ENCODE data around the gene IFRD1. TPM values are rescaled to one million over a fixed set of nuclear protein-coding genes. Genes with fewer than 3 reads are reported as not detected.

Gene IFRD1
- total RNA-seq, 6 experiments from 2014 or later: 19.0 to 34.7 (median 28.2) TPM

DNA sequence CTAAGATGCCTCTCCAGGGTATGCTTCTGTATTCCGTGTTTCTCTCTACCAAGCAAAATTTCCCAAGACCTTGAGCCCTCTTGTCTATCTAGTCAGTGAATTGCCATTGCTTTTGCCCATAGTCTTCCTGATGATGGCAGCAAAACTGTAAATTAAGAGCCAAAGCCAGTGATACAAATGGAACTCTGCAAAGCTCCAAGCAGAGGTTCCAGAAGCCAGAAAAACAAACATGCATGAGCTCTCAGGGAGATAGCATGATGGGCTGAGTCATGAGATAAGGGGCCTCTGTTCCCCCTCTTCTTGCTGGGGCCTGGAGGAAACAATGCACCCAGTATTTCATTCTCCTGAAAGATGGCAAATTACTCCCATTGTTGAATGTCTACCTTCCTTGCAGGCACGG, 55.2 kb downstream of the IFRD1 start:
- no peak for DNase-seq
- no peaks in the 10 kb centered on the region for H3K4me1 ChIP-seq
- TF ChIP-seq, protein P1, sequence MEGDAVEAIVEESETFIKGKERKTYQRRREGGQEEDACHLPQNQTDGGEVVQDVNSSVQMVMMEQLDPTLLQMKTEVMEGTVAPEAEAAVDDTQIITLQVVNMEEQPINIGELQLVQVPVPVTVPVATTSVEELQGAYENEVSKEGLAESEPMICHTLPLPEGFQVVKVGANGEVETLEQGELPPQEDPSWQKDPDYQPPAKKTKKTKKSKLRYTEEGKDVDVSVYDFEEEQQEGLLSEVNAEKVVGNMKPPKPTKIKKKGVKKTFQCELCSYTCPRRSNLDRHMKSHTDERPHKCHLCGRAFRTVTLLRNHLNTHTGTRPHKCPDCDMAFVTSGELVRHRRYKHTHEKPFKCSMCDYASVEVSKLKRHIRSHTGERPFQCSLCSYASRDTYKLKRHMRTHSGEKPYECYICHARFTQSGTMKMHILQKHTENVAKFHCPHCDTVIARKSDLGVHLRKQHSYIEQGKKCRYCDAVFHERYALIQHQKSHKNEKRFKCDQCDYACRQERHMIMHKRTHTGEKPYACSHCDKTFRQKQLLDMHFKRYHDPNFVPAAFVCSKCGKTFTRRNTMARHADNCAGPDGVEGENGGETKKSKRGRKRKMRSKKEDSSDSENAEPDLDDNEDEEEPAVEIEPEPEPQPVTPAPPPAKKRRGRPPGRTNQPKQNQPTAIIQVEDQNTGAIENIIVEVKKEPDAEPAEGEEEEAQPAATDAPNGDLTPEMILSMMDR (IDR thresholded peaks at IDR 0.05): no peak
- H3K27ac ChIP-seq: no peak overlapping the region
- no peaks in the 10 kb centered on the region for H3K9me3 ChIP-seq
- no peaks in the 10 kb centered on the region for H3K36me3 ChIP-seq
- ATAC-seq: no peak
- H3K27me3 ChIP-seq: no peaks in the 10 kb centered on the region
- intact Hi-C loops (cut with DNase I): no loop called here
- 90% methylated on average over 1 of the region's 2 CpGs for WGBS (ENCODE audit: insufficient coverage, low coverage, low lambda C conversion rate, missing lambda C conversion rate)
- H3K4me3 ChIP-seq: no peak overlapping the region

- Histone ChIP-seq H3K27me3 (no peaks in the 10 kb centered on the region), H3K4me1 (no peaks in the 10 kb centered on the region), H3K36me3 (no peaks in the 10 kb centered on the region), H3K4me3 (no peak overlapping the region), H3K9me3 (no peaks in the 10 kb centered on the region), H3K27ac (no peak overlapping the region)
- ATAC-seq: no peak
- DNase-seq: no peak
- 50% methylated on average over 1 of the region's 1 CpG for WGBS (ENCODE audit: insufficient coverage, low coverage, low lambda C conversion rate, missing lambda C conversion rate)
- TF ChIP-seq POLR2A (IDR thresholded peaks at IDR 0.05): no peak
- TF ChIP-seq, protein P1 (IDR thresholded peaks at IDR 0.05): no peak
- intact Hi-C loops (cut with DNase I): no loop called here
Measured at GRCh38 chr7:112508404-112508803, 58.1 kb downstream of the IFRD1 start.

GRCh38 chr7:112509402-112509801, 59.1 kb downstream of the IFRD1 start:
- H3K4me3 ChIP-seq: no peak overlapping the region
- intact Hi-C loops (cut with DNase I): no loop called here
- no peak for DNase-seq

GRCh38 chr7:112510001-112510742, 59.9 kb downstream of the IFRD1 start:
- DNase-seq (no peak), ATAC-seq (peak in 1 of 4 donors; percentile 11)
- WGBS (ENCODE audit: insufficient coverage, low coverage, low lambda C conversion rate, missing lambda C conversion rate): 59% methylated on average over 5 of the region's 5 CpGs
- TF ChIP-seq, protein P1 (IDR thresholded peaks at IDR 0.05): no peak
- TF ChIP-seq POLR2A (IDR thresholded peaks at IDR 0.05): no peak
- no peak overlapping the region for H3K27ac ChIP-seq
- H3K9me3 ChIP-seq: no peaks in the 10 kb centered on the region
- intact Hi-C loops (cut with DNase I): no loop called here
- H3K36me3 ChIP-seq: no peaks in the 10 kb centered on the region
- no peaks in the 10 kb centered on the region for H3K4me1 ChIP-seq
- H3K4me3 ChIP-seq: no peak overlapping the region
- H3K27me3 ChIP-seq: no peaks in the 10 kb centered on the region

More at GRCh38 chr7:112509402-112509801, 59.1 kb downstream of the IFRD1 start:
- Histone ChIP-seq H3K9me3 (no peaks in the 10 kb centered on the region), H3K27me3 (no peaks in the 10 kb centered on the region), H3K36me3 (no peaks in the 10 kb centered on the region), H3K27ac (no peak overlapping the region), H3K4me1 (no peaks in the 10 kb centered on the region)
- no peak for ATAC-seq
- 65% methylated on average over 4 of the region's 5 CpGs for WGBS (ENCODE audit: insufficient coverage, low coverage, low lambda C conversion rate, missing lambda C conversion rate)
- TF ChIP-seq, protein P1 (IDR thresholded peaks at IDR 0.05): no peak
- no peak for TF ChIP-seq POLR2A (IDR thresholded peaks at IDR 0.05)

Data from right lobe of liver (tissue), 6 donors.